Measurements from ENCODE around the gene MED23.

- TF ChIP-seq CTCF (IDR thresholded peaks at IDR 0.05; ENCODE audit: insufficient read depth, low read depth, low read length) (no peak), EZH2 (IDR thresholded peaks at IDR 0.05; ENCODE audit: insufficient read depth, low read length) (no peak)
Measured at GRCh38 chr6:131658287-131658686, 30.2 kb upstream of the MED23 start.

Measured in astrocyte (in vitro differentiated cells and primary cell).